Tibial nerve (tissue), 4 donors: ENCODE measurements around the gene PDIA5.

Experiments
- CTCF ChIP-seq, 5 experiments: fragments of 200-600 bp in 3 of 5; fragments of 450-650 bp in 2 of 5; sonication (generic) in 3 of 5; IDR thresholded peaks; one replicate each; pipeline ENCODE4 v1.5.1; 2016 to 2019; ENCODE audit warnings: antibody characterized with exemption in 5 of 5, mild to moderate bottlenecking in 3 of 5, moderate library complexity in 2 of 5
- EP300 ChIP-seq, 2 donors: sonication (generic); formaldehyde crosslinking; IDR thresholded peaks; one replicate each; pipeline ENCODE4 v1.6.1; 2017; ENCODE audit warnings: antibody characterized with exemption in 2 of 2, mild to moderate bottlenecking in 1 of 2
- POLR2A ChIP-seq, 2 donors: fragments of 450-650 bp; IDR thresholded peaks; one replicate each; pipeline ENCODE4 v1.6.1; 2017; ENCODE audit warnings: antibody characterized with exemption in 2 of 2, mild to moderate bottlenecking in 2 of 2, moderate library complexity in 2 of 2

GRCh38 chr3:123076112-123076495, 9.3 kb downstream of the PDIA5 start:
- no peak for TF ChIP-seq CTCF (IDR thresholded peaks at IDR 0.05)
- TF ChIP-seq EP300 (IDR thresholded peaks at IDR 0.05), result no peak
- TF ChIP-seq POLR2A (IDR thresholded peaks at IDR 0.05), result no peak
